Fibroblast of lung (primary cell): Measurements from ENCODE around the gene MRPS25. TPM values are rescaled to one million over a fixed set of nuclear protein-coding genes. Genes with fewer than 3 reads are reported as not detected.

Experiments used
- DNase-seq, 2 donors: peaks; one replicate each; pipeline versions ENCODE4 v3.0.0 to v3.0.0-alpha.2; 2010; ENCODE audit warnings: low read depth in 2 of 2
- H2AFZ ChIP-seq: 2 replicates; pipeline ENCODE4 v1.5.1; 2012; ENCODE audit warnings: low read length, control low read depth, inconsistent platforms
- H3K27ac ChIP-seq: 2 replicates; pipeline ENCODE4 v1.5.1; 2011; ENCODE audit warnings: low read length, control low read depth; ENCODE audit not compliant: insufficient read depth
- H3K27me3 ChIP-seq: 2 replicates; pipeline ENCODE4 v1.5.1; 2011; ENCODE audit warnings: mild to moderate bottlenecking, low read length; ENCODE audit not compliant: control insufficient read depth, insufficient read depth
- H3K36me3 ChIP-seq: 2 replicates; pipeline ENCODE4 v1.5.1; 2011; ENCODE audit warnings: low read length; ENCODE audit not compliant: control insufficient read depth, insufficient read depth
- H3K4me1 ChIP-seq: 2 replicates; pipeline ENCODE4 v1.5.1; 2011; ENCODE audit warnings: low read length; ENCODE audit not compliant: control insufficient read depth, insufficient read depth; ENCODE audit errors: extremely low read depth
- H3K4me2 ChIP-seq: 2 replicates; pipeline ENCODE4 v1.5.1; 2011; ENCODE audit warnings: low read length, control low read depth; ENCODE audit not compliant: insufficient read depth; ENCODE audit errors: extremely low read depth
- H3K4me3 ChIP-seq, 4 experiments: fragments of 200-600 bp in 1 of 4; sonication (generic) in 1 of 4; replicated peaks in 1 of 4; 2 replicates each; pipeline ENCODE4 v1.5.1; 2011 to 2016; ENCODE audit warnings: low read length in 4 of 4, low read depth in 3 of 4, mild to moderate bottlenecking in 3 of 4, control low read depth in 2 of 4, inconsistent platforms in 1 of 4, mixed read lengths in 1 of 4; ENCODE audit not compliant: insufficient read depth in 1 of 4; ENCODE audit errors: control extremely low read depth in 1 of 4
- H3K79me2 ChIP-seq: 2 replicates; pipeline ENCODE4 v1.5.1; 2012; ENCODE audit warnings: mild to moderate bottlenecking, low read length, inconsistent platforms; ENCODE audit not compliant: control insufficient read depth, insufficient read depth
- H3K9ac ChIP-seq: 2 replicates; pipeline ENCODE4 v1.5.1; 2011; ENCODE audit warnings: mild to moderate bottlenecking, low read length, control low read depth; ENCODE audit not compliant: insufficient read depth
- H3K9me3 ChIP-seq: 2 replicates; pipeline ENCODE4 v1.5.1; 2012; ENCODE audit warnings: low read depth, low read length; ENCODE audit not compliant: control insufficient read depth, insufficient read depth
- H4K20me1 ChIP-seq: 2 replicates; pipeline ENCODE4 v1.5.1; 2011; ENCODE audit warnings: low read length; ENCODE audit not compliant: control insufficient read depth, insufficient read depth; ENCODE audit errors: extremely low read depth
- EZH2 ChIP-seq: IDR thresholded peaks from 2 replicates; pipeline ENCODE4 v1.5.1; 2012; ENCODE audit warnings: low read length, control low read depth, mild to moderate bottlenecking; ENCODE audit errors: missing control alignments
- polyA plus RNA-seq, 2 donors: library from polyadenylated mRNA; depleted of rRNA in 1 of 2; stranded (reverse) in 1 of 2; unstranded in 1 of 2; fragments of >200 nt; gene quantifications; 2 replicates each; pipeline ENCODE4 v1.2.1, GENCODE V29; 2011 to 2012; ENCODE audit warnings: missing spikeins in 1 of 2
- total RNA-seq: library from RNA; depleted of rRNA; stranded (reverse); fragments of >200 nt; gene quantifications from 2 replicates; pipeline ENCODE4 v1.2.1, GENCODE V29; 2014
- TF ChIP-seq, protein P1 (sequence below), 2 donors: IDR thresholded peaks in 1 of 2; conservative IDR thresholded peaks in 1 of 2; 1 replicate in 1 of 2; 2 replicates in 1 of 2; pipeline ENCODE4 v1.5.1; 2011 to 2012; ENCODE audit warnings: low read length in 2 of 2, control low read depth in 1 of 2, inconsistent platforms in 1 of 2, low read depth in 1 of 2, mild to moderate bottlenecking in 1 of 2

The MRPS25 gene
- total and polyA plus RNA-seq, 2 donors (not counting 1 experiment from before 2014, with no cell fraction given), result 16.5 to 17.4 TPM

DNA sequence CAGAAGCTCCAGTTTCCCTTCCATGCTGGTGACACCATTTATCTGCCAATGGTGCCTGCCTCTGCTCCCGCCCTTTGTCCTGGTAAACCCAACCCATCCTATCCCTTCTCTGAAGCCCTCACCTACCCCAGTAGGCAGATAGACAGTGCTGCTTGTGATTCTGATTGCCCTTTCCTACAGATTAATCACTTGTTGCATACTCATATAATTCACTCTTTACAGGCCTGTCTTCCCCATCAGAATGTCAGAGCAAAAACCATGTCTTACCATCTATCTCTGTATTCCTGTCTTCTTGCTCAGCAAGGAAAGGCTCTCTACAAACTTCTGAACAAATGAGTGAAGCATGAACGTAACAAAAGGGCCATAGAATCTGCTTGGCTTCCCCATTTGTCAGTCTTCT, 47.9 kb downstream of the MRPS25 start:
- Histone ChIP-seq H3K27me3 (no peaks in the 10 kb centered on the region), H4K20me1 (no peaks in the 10 kb centered on the region), H3K4me3 (no peak overlapping the region), H3K4me1 (no peaks in the 10 kb centered on the region), H3K4me2 (no peak overlapping the region), H3K27ac (no peak overlapping the region), H3K36me3 (peaks cover 3% of the 10 kb centered on the region), H2AFZ (no peak overlapping the region), H3K79me2 (no peaks in the 10 kb centered on the region), H3K9me3 (no peaks in the 10 kb centered on the region), H3K9ac (no peak overlapping the region)
- DNase-seq, result no peak
- no peak for TF ChIP-seq EZH2
- TF ChIP-seq, protein P1, sequence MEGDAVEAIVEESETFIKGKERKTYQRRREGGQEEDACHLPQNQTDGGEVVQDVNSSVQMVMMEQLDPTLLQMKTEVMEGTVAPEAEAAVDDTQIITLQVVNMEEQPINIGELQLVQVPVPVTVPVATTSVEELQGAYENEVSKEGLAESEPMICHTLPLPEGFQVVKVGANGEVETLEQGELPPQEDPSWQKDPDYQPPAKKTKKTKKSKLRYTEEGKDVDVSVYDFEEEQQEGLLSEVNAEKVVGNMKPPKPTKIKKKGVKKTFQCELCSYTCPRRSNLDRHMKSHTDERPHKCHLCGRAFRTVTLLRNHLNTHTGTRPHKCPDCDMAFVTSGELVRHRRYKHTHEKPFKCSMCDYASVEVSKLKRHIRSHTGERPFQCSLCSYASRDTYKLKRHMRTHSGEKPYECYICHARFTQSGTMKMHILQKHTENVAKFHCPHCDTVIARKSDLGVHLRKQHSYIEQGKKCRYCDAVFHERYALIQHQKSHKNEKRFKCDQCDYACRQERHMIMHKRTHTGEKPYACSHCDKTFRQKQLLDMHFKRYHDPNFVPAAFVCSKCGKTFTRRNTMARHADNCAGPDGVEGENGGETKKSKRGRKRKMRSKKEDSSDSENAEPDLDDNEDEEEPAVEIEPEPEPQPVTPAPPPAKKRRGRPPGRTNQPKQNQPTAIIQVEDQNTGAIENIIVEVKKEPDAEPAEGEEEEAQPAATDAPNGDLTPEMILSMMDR (conservative IDR thresholded peaks at IDR 0.05 in 1 of 2, IDR thresholded peaks at IDR 0.05 in 1 of 2; ENCODE audit: low read depth in 1 of 2, low read length in 2 of 2), result no peak

DNA sequence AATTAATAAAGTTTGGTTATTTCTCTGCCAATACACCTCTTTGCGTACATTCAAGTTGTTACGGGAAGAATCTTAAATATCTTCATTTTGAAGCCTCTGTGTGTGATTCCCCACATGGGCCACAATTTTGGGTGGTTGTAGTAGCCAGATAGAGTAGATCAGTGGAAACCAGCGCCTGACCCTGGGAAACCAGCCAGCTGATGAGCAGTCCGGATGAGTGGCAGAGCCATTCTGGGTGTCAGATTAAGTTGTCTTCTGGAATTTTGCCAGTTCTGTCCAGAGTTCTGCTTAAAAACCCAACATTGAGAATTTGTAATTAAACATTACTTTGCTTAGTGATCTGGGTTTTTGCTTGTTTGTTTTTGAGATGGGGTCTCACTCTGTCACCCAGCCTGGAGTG, 49.7 kb downstream of the MRPS25 start:
- H3K4me3 ChIP-seq, result no peak overlapping the region
- no peak overlapping the region for H3K9ac ChIP-seq
- H3K27ac ChIP-seq, result no peak overlapping the region
- no peaks in the 10 kb centered on the region for H3K4me1 ChIP-seq
- no peak overlapping the region for H2AFZ ChIP-seq
- H3K27me3 ChIP-seq, result no peaks in the 10 kb centered on the region
- no peaks in the 10 kb centered on the region for H3K9me3 ChIP-seq
- peaks cover 1% of the 10 kb centered on the region for H3K36me3 ChIP-seq
- no peaks in the 10 kb centered on the region for H4K20me1 ChIP-seq
- DNase-seq, result no peak
- TF ChIP-seq, protein P1 (conservative IDR thresholded peaks at IDR 0.05 in 1 of 2, IDR thresholded peaks at IDR 0.05 in 1 of 2; ENCODE audit: low read depth in 1 of 2, low read length in 2 of 2), result no peak
- no peak for TF ChIP-seq EZH2
- no peaks in the 10 kb centered on the region for H3K79me2 ChIP-seq
- H3K4me2 ChIP-seq, result no peak overlapping the region

DNA sequence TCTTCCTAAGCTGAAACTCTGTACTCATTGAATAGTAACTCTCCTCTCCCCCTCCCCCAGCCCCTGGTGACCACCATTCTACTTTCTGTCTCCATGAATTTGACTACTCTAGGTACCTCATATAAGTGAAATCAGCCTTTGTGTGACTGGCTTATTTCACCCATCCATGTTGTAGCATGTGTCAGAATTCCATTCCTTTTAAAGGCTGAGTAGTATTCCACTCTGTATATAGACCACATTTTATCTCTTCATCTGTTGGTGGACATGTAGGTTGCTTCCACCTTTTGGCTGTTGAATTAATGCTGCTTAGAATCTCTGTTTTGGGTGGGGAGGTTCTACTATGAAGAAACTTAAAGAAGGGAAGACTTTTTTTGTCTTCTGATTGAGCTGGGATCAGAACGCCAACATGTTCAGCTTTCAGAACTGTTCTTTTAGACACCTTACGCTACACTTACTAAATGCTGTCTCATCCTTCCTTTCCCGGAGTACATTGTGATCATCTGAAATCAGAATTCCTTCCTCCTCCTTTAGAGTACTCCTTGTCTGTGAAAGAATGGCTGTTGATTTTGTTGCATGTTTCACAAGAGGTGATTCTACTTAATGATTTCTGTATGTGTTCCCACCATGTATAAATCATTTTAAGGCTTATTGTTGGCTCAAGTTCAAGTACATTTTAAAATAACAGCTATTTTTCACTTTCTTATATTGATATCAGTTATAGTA, 50.3 kb downstream of the MRPS25 start:
- no peak overlapping the region for H2AFZ ChIP-seq
- H3K36me3 ChIP-seq, result peaks cover 1% of the 10 kb centered on the region
- DNase-seq, result no peak
- no peaks in the 10 kb centered on the region for H3K27me3 ChIP-seq
- no peak overlapping the region for H3K4me3 ChIP-seq
- no peaks in the 10 kb centered on the region for H3K79me2 ChIP-seq
- no peaks in the 10 kb centered on the region for H4K20me1 ChIP-seq
- no peak overlapping the region for H3K4me2 ChIP-seq
- no peaks in the 10 kb centered on the region for H3K9me3 ChIP-seq
- no peak overlapping the region for H3K27ac ChIP-seq
- no peak overlapping the region for H3K9ac ChIP-seq
- TF ChIP-seq, protein P1 (conservative IDR thresholded peaks at IDR 0.05 in 1 of 2, IDR thresholded peaks at IDR 0.05 in 1 of 2; ENCODE audit: low read depth in 1 of 2, low read length in 2 of 2), result no peak
- no peak for TF ChIP-seq EZH2
- H3K4me1 ChIP-seq, result no peaks in the 10 kb centered on the region
